ENCODE results near the gene OR5J2.
"Not testable (repeated sequence)": the region's sequence is repeated elsewhere in the genome, so short reads cannot be mapped to it uniquely, and the experiment has no call there.

Gene OR5J2

GRCh38 chr11:56176318-56176717 is at the start of gene OR5J2:
Gene OR5J2 (plus strand): TSS chr11:56176618. CDS start chr11:56176618, 0 bp downstream.
- DNase-seq, result no peak

- no peak for DNase-seq
These were observed 36.2 kb upstream of the OR5J2 start, which contains the start of gene OR8J3 for GRCh38 chr11:56140151-56140661. Gene OR8J3 (minus strand): TSS chr11:56140201. CDS start chr11:56137718, 2,483 bp downstream.

- DNase-seq, result not testable (repeated sequence)
These were observed 32.7 kb upstream of the OR5J2 start for GRCh38 chr11:56143681-56144080.

GRCh38 chr11:56151376-56151775 is 25.0 kb upstream of the OR5J2 start:
- DNase-seq, result no peak

- DNase-seq, result no peak
These were observed 24.1 kb upstream of the OR5J2 start for GRCh38 chr11:56152333-56152732.

GRCh38 chr11:56160217-56160616 is 16.2 kb upstream of the OR5J2 start, which contains the start of gene OR8K5:
Gene OR8K5 (minus strand): TSS chr11:56160317. CDS start chr11:56160317, 0 bp downstream.
- no peak for DNase-seq

GRCh38 chr11:56163804-56164203 is 12.6 kb upstream of the OR5J2 start:
- no peak for DNase-seq

- DNase-seq, result no peak
These were observed 4.1 kb upstream of the OR5J2 start for GRCh38 chr11:56172256-56172830.

GRCh38 chr11:56183459-56183858 is 7.0 kb downstream of the OR5J2 start:
- no peak for DNase-seq

GRCh38 chr11:56188602-56189001 is 12.2 kb downstream of the OR5J2 start:
- no peak for DNase-seq

GRCh38 chr11:56196705-56197104 is 20.3 kb downstream of the OR5J2 start:
- DNase-seq, result no peak

- DNase-seq, result no peak
These were observed 20.9 kb downstream of the OR5J2 start for GRCh38 chr11:56197367-56197766.

GRCh38 chr11:56207790-56208189 is 31.4 kb downstream of the OR5J2 start:
- DNase-seq, result no peak

GRCh38 chr11:56214537-56214936 is 38.1 kb downstream of the OR5J2 start:
- DNase-seq, result no peak

- DNase-seq, result not testable (repeated sequence)
These were observed 43.3 kb downstream of the OR5J2 start for GRCh38 chr11:56219735-56220134.

All from stimulated activated CD4-positive, alpha-beta T cell treated with anti-CD3 and anti-CD28 coated beads, Interleukin-4, amount 100 ng/mL, for 24 hours (primary cell).